GM18870 (cell line): ENCODE measurements around the gene HSF2BP.
"Not testable (repeated sequence)": the region's sequence is repeated elsewhere in the genome, so short reads cannot be mapped to it uniquely, and the experiment has no call there.

Experiments
- ATAC-seq: cut with Tn5 transposase; IDR thresholded peaks from one replicate; pipeline ENCODE4 v1.9.1; 2021; ENCODE audit warnings: moderate library complexity; ENCODE audit not compliant: unreplicated experiment

HSF2BP gene

GRCh38 chr21:43540561-43540960 lies 118.7 kb downstream of the HSF2BP start:
- not testable (repeated sequence) for ATAC-seq

DNA sequence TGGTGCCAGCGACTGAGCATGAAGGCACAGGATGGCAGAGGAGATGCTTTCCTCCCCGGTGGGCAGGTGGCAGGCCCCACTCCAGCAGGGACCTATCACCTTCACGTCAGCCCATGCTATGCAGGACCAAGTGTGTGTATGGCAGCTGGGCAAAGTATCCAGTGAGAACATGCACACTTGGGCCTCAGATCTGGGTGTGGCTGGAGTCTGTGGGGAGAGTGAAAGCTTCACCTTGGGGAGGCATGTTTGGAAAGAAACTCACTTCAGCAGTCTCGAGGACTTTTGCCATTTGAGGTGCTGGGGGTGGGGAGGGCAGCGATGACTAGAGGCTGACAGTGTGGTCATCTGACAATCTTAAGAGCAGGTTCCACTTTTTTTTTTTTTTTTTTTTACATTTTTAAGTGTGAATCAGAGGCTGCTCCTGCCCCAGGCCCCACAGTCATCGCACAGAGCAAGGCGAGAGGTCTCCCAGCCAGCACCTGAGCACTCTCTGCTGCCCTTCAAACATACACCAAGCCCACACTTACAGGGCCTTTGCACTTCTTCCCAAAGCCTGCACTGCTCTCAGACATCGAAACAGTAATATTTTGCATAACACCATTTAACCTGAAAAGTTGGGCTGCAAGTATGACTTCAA lies 136.7 kb downstream of the HSF2BP start:
- ATAC-seq, result not testable (repeated sequence)

DNA sequence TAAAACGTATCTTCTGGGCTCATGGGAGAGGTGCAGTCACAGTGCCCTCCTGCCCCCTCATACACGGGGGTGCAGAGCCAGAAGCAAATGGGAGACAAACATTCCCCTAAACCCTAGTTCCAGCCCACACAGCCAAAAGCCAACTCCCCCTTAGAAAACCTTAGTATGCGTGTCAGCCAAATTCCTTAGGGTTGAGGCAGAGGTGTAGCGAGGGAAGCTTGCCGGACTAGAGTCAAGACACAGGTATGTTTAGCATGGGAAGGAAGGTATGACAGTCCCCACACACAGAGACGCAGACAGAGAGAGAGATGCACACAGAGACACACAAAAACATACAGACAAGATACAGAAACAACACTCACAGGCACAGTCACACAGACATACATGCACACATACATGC lies 141.6 kb downstream of the HSF2BP start:
- ATAC-seq, result not testable (repeated sequence)

DNA sequence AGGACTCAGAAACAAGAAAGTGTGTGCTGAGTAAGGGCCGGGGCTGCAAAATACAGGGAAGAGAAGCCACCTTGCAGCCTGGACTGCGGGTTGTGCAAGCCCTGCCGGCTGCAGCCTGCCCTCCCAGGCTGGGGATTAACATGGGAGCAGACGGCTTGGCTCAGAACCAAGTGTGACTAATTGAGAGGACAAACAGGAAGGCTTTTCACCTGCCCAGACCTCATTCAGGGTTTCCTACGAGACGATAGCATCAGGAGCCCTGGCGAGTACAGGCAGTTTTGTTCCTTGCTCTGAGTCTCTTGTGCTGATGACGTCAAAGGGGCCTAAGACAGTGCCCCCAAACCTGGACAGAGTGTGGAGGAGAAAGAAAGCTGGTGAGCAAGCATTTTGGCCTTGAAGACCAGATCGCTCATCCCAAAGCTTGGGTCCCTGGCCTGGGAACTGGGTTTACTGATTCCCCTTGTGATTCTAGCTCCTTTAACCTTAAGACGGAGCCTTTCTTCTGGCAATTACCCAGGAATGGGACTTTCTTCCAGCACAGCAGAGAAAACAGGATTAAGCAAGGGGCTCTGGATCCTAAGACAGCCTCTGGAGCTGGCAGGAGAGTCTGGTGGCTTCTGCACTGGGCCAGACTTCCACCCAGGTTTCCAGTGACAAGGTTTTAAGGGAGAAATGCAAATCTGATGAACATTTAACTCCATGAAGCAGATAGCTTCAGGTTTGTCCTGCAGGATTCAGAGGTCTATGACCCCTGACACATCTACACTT lies 142.2 kb downstream of the HSF2BP start:
- not testable (repeated sequence) for ATAC-seq

DNA sequence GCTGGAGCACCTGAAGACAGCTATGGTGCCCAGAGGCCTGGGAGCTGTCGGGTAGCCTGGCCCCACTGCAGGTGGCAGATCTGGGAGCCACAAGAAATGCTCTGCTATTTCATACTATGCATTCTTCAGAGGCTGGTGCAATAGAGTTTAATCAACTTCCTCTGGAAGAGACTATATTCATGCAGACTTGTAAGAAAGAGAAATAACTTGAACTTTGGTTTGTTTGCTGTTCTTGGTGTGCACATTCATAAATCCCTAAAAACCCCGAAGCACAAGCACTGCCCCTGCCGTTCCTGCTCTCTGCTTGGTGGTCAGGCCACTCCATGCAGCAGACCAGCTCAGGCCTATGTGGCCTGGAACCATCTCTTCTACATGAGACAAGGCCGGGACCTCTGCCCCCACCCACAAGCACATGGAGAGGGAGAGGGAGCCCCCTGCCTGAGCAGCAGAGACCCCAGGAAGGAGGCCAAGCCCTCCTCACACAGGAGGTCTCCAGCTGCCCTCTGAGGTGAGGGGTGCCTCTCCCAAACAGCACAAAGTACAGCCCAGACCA lies 142.9 kb downstream of the HSF2BP start:
- ATAC-seq, result not testable (repeated sequence)

DNA sequence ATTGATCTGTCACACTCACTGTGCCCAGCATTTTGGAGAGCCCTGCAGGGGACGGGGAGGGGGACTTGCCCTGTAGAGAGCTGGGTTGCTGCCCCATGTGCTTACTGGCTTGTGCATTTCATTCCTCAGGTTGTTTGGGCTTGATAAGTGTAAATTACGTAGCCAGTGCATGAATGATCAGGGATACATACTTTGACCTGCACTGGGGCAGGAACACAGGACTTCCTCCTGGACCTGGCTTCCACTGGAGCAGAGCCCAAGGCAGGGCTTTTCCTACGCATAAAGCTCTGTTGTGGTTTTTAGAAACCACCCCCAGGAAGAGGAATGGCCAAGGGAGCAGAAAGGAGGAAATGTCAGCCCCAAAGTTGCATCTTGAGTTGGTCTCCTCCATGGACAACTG lies 144.5 kb downstream of the HSF2BP start:
- not testable (repeated sequence) for ATAC-seq

GRCh38 chr21:43513023-43513422 lies 146.3 kb downstream of the HSF2BP start:
- ATAC-seq, result not testable (repeated sequence)

DNA sequence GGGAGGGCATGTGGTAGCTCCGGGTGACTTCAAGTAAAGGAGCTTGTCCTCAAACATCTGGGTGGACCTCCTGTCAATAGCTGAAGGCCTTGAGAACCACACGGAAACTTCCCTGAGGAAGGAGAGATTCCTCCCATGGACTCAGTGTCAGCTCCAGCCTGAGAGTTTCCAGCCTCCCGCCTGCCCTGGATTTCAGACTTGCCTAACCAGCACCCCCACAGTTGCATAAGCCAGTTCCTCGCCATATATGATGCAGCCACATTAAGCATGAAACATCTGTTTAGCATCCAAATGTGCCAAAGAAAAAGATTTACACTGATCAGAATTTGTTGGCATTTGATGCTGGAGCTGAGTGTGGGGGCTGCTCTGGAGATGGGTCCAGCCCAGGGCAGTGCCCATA lies 148.1 kb downstream of the HSF2BP start:
- not testable (repeated sequence) for ATAC-seq

GRCh38 chr21:43510669-43511068 lies 148.6 kb downstream of the HSF2BP start:
- not testable (repeated sequence) for ATAC-seq

DNA sequence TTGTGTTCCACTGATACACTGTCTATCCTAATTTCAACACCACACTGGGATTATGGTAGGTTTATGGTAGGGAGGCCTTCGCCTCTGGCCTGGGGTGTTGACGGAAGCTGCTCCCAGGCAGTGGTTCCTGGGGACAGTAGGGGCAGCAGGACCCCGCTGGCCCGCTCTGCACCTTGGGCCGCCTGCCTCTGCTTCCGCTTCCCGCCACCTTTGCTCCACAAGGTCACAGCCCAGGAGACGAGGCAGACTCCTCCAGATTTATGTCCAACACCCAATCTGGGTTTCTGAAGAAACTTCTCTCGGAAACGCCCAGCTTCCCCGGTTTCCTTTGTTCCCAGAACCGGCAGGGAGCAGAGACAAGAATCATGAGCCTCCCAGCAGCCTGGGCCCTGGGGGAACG lies 155.4 kb downstream of the HSF2BP start:
- ATAC-seq, result not testable (repeated sequence)

- ATAC-seq, result not testable (repeated sequence)
Observed at GRCh38 chr21:43503075-43503750, 156.1 kb downstream of the HSF2BP start.

DNA sequence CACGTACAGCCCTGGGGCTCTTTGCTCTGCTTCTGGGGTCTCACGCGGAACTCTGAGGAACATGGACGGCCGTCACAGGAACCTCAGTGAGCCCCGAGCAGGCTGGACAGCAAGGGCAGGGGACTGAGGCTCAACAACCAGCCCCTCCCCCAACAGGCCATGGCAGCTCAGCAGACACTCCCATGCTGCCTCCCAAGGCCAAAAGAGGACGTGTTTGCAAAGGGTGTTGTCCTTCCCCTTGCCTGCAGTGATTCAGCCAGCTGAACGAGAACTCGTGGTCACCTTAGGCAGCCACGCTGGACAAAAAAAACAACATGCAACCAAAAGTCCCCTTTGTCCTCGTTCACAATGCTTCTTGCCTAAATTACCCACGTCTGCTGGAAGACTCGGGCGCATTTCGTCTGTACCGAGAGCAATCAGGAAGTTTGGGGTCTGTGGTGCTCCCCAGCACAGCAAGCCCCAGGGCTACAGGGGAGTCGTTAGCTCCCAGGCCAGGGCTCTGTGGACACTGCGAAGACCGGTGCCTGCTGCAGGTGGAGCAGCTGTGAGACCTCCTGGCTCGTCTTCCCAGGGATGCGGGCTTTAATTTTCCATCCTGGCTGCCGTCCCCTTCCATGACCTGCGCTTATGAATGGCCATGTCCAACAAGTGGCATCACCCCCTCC lies 156.7 kb downstream of the HSF2BP start:
- ATAC-seq, result not testable (repeated sequence)

GRCh38 chr21:43498924-43499323 lies 160.4 kb downstream of the HSF2BP start:
- not testable (repeated sequence) for ATAC-seq

DNA sequence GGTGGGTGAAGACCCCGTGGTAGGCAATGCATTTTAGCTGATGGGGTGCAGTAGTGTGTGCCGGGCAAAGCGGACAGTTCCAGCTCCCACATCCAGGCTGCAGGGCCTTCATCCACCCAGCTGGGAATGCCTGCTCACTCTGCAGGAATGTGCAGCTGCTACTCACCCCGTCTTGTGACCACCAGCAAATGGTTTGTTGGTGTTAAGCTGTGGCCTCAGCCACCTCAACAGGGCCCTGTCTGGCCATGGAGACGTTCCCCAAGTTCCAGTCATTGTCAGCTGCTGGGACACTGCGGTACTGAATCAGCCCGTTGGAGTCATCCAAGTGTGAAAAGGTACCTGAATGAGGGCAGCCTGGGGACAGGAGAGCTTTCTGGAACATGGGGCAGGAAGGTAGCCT lies 161.2 kb downstream of the HSF2BP start:
- ATAC-seq, result not testable (repeated sequence)

GRCh38 chr21:43494279-43495012 lies 164.8 kb downstream of the HSF2BP start:
- ATAC-seq, result not testable (repeated sequence)

DNA sequence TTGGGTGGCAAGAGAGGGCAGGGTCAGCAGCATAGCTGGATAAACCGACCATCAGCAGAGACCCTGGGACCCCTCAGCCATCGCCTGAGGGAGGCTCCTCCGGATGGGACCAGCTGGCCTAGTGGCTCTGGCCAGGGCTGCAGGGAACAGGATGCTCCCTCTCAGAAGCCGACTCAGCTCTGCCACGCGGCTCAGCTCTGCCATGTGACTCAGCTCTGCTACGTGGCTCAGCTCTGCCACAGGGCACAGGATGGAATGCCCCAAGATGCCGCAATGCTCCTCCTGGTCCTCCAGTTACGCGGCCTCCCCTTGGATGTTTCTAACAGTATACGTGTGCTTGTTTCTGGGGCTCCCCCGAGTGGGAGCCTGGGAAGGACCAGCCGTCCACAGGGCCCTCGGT lies 165.8 kb downstream of the HSF2BP start:
- ATAC-seq, result not testable (repeated sequence)

DNA sequence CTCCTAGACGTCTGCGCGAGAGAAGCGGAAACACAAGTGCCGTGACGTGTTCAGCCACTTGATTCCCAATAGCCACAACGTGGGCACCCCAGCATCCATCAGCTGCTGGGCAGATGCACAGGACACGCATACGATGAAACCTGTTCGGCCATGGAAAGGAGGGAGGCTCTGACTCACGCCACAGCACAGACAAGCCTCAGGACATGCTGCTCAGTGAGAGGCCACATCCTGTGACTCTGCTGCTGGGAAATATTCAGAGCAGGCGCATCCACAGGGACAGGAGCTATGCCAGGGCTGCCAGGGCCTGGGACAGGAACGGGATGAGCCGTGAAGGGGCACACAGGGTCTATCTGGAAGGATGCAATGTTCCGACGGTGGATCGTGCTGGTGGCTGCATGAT lies 171.1 kb downstream of the HSF2BP start:
- not testable (repeated sequence) for ATAC-seq

DNA sequence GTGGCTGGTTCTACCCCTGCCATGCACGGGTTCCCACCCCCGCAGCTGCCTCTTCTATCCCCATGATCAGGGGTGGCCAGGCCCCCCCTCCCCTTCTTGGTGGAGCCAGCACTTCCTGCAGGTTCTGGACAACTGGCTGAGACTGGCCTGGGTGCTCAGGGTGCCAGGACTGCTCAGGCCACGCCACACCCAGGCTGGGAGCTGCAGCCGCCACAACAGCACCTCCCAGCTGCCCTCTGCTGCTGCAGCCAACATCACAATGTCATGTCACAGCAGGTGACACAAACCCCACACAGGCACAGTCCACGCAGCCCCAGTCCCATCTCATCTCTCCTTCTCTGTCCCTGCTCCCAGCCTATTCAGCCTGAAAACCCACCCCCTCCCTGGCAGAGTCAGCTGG lies 173.2 kb downstream of the HSF2BP start:
- ATAC-seq, result not testable (repeated sequence)

- ATAC-seq, result not testable (repeated sequence)
Observed at GRCh38 chr21:43485016-43485415, 174.3 kb downstream of the HSF2BP start.

DNA sequence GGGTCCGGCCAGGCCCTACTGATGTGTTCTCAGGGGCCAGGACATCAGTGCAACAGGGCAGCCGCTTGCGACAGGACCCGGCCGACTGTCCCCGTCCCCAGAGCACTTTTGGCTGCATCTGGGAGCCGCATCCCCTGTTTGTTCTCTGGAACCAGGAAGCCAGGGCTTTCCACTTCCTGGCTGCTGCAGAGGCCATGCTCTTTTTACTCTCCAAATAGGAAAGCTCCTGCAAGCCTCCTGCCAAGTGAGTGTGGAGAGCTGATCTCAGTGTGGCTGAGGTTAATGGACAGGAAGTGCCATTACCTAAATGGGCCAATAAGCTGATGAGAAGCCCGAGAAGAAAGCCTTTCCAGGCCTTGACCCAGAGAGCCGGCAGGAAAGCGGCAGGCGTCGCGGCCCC lies 180.1 kb downstream of the HSF2BP start:
- ATAC-seq, result not testable (repeated sequence)
